ENCODE measurements around the gene STRN.
"Not testable (repeated sequence)": the region's sequence is repeated elsewhere in the genome, so short reads cannot be mapped to it uniquely, and the experiment has no call there.

Gene STRN

DNA sequence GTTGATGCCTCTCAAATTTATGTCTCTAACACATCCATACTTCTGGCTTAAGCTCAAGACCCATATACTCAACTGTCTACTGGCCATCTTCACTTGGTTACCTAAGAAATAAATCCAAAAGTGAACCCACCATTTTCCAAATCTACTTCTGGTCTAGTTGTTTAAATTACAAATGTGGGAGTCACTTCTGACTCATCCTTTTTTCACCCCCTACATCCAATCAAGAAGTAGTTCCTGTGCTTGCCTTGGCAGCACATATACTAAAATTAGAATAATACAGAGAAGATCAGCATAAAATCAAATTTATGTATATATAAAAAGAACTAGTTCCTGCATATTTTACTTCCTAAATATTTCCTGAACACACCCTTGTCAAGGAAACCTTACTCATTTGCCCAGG, 53.6 kb downstream of the STRN start:
- DNase-seq (ENCODE audit: low spot score), result no peak

DNA sequence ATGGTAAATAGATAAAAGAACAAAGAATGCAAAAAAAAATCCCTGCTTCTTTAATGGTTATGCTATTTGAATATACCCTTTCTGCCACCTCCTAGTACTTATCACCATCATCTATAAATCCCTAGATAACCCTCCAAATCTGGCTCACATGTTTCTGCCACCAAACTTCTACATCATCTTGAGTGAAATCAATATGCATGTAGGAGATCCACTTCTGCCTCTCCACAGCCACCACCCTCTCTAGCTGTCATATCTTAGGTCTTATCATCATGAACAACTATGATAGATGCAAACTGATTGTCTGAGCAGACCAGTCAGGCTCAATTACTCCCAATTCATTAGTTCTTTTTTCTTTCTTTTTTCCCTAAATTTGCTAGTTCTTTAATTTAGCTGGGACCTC, 55.3 kb downstream of the STRN start:
- no peak for DNase-seq (ENCODE audit: low spot score)

DNA sequence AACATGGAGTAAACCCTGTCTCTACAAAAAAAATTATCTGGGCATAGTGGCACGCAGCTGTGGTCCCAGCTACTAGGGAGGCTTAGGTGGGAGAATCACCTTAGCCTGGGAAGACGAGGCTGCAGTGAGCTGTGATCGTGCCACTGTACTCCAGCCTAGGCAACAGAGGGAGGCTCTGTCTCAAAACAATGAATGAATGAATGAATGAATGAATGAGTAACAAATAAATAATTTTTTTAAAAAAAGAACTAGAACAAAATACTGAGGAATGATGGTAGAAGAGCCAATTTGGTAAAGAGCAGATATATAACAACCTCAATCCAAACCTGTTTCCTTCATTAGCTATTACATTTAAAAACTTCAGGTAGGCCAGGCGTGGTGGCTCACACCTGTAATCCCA, 60.1 kb downstream of the STRN start:
- no peak for DNase-seq (ENCODE audit: low spot score)

DNA sequence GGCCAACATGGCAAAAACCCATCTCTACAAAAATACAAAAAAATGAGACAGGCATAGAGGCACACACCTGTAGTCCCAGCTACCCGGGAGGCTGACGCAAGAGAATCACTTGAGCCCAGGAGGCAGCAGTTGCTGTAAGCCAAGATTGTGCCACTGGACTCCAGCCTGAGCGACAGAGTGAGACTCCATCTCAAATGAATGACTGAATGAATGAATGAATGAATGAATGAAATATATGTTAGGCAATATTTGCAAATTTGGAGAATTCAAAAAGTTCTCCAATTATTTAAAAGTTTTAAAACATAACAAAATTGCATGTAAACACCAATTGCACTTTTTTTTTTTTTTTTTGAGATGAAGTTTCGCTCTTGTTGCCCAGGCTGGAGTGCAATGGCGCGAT, 61.7 kb downstream of the STRN start:
- DNase-seq (ENCODE audit: low spot score), result no peak

DNA sequence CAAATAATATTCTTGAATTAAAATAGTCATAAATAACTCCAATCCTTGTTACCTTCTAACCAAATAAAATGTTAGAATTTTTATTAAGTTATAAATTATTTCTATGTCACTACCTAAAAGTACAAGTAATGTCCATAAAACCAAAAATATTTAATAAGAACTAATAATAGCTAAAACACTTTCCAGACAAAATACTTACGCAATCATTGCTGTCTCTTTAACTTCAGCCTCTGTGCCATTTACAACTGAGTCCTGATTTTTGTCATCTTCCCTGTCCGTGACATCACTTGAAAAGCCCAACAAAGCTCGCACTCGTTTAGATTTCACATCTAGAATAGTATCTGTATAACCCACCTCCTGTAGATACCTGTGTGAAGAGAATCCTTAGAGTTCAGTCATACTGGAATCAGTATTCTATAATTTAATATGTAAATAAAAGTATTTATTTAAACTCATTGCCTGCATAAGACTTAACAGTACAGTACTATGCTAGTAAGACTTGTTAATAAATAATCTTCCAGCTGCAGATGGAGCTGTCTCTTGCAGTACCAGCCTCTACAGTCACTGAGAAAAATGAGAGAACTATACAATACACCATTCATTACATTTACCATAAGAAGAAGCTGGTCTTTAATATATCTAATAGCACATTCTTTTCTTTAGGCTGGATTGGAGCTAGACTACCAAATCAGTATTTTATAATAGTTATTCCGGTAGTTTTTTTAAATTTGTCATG, 63.8 kb downstream of the STRN start:
- DNase-seq (ENCODE audit: low spot score), result no peak

DNA sequence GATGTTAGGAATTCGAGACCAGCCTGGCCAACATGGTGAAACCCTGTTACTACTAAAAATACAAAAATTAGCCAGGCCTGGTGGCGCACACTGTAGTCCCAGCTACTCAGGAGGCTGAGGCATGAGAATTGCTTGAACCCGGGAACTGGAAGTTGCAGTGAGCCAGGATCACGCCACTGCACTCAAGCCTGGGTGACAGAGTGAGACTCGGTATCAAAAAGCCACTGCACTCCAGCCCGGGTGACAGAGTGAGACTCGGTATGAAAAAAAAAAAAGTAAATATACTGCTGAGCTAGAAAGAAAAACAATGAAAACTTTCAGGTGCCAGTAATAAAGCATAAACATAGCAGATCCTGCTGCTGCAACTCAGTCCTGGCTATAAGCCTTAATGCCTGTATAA, 73.5 kb downstream of the STRN start:
- no peak for DNase-seq (ENCODE audit: low spot score)

DNA sequence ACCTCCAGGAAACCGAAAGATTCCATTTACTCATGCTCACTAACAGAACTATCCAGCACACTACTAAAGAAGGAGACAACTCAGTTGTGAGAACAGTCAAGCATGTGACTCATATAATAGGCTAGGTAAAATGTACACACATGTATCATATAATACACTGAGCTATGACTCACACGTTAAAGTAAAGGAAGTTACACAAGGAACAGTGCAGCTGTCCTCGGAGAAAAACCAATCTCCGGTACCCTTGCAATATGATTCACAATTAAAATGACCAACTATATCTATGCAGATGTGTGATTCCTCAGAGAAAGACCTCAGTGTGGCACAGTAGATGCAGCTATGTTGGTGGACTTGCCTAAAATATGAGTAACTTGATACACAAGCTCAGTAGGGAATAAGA, 76.5 kb downstream of the STRN start:
- DNase-seq (ENCODE audit: low spot score), result no peak

DNA sequence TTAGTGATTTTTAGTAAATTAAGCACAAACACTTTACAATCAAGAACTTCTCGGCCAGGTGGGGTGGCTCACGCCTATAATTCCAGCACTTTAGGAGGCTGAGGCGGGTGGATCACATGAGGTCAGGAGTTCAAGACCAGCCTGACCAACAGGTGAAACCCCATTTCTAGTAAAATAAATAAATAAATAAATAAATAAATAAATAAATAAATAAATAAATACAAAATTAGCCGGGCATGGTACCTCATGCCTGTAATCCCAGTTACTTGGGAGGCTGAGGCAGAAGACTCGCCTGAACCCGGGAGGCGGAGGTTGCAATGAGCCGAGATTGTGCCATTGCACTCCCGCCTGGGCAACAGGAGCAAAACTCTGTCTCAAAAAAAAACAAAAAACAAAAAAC, 79.2 kb downstream of the STRN start:
- DNase-seq (ENCODE audit: low spot score), result not testable (repeated sequence)

DNA sequence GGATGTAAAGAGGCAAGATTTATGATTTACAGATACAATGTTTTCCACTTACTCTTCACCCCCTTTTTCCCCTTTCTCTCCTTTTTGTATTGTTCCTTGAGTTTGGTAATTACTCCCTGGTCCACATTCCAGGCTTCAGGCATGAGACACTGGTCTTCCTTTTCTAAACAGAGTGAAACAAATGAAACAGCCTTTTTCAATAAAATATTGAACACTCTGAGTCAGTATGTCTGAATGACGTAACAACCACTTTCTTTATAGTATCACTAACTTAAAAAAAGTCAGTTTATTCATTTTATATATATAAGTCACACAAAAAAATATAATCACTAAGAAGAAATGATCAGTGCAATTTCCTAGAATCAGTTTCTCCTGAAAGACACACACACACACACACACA, 79.7 kb downstream of the STRN start:
- DNase-seq (ENCODE audit: low spot score), result no peak

DNA sequence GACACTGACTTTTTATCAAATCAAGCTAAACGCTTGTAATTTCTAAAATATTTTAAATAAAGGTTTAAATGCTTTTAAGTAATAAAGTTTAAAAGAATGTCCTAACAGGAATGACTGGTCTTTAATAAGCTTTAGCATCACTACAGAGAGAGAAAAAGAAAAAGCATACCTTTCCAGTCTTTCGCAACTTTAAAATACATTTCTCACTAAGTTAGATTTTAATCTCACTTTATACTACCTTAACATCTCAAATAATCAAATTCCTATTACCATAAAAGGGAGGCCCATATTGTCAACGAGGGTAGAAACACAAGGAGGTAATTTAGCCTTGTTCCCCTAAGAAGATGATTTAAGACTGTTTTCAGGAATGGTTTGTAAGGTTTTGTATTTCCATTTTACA, 80.7 kb downstream of the STRN start:
- no peak for DNase-seq (ENCODE audit: low spot score)

DNA sequence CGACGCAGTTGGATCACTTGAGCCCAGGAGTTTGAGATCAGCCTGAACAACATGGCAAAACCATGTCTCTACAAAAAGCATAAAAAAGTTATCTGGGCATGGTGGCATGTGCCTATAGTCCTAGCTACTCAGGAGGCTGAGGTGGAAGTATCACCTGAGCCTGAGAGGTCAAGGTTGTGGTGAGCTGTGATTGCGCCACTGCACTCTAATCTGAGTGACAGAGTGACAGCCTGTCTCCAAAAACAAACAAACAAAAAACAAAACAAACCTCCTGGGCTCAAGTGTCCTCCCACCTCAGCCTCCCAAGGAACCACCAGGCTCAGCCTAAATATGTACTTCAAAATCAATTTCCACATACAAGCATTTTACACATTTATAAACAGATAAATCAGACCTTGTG, 83.8 kb downstream of the STRN start:
- DNase-seq (ENCODE audit: low spot score), result no peak

DNA sequence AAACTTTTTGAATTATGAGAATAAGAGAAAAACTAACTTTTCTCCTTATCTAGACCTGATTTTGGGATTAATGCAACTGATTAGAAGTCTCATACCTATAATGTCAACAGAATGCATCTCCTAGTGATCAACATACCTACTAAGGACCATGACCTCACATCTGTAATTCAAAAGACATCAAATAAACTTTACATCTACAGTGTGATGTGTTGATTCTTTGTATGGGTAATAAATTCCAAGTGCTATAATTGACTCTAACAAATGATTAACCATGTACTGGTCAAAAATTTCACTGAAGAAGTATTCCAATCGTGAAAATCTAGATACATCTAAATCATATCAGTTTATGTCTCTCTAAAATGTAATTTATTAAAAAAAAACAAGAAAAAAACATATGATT, 84.5 kb downstream of the STRN start:
- DNase-seq (ENCODE audit: low spot score), result no peak

DNA sequence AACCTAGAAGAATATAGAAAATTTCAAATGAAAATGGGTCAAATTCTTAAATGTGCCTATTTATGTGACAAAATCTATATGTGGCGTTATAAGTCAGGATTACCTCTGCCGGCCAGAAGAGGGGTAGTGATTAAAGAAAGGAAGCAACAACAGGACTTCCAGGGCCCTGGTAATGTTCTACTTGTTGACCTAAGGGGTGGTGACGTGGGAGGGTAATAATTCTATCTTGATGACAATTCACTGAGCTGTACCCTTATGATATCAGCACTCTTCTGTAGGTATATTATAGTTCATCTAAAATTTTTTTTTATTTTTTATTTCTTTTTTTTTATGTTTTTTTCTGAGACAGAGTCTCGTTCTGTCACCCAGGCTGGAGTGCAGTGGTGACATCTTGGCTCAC, 87.9 kb downstream of the STRN start:
- no peak for DNase-seq (ENCODE audit: low spot score)

DNA sequence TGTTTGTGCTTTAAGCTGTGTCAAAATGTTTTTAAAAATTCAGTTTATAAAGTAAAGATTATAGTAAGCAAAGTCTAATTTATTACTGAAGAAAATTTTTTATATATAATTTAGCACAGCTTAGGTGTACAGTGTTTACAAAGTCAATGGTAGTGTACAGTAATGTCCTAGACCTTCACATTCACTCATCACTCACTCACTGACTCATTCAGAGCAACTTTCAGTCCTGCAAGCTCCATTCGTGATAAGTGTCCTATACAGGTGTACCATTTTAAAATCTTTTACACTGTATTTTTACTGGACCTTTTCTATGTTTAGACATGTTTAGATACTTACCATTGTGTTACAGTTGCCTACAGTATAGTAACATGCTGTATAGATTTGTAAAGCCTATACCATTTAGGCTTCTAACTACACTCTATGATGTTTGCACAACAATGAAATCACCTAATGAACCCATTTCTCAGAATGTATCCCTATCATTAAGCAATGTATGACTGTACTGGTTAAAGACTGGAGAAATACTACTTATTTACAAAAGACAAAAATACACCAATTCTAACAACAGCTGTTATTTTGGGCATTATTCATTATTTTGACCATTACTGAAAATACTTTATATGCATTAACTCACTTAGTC, 95.1 kb downstream of the STRN start:
- no peak for DNase-seq (ENCODE audit: low spot score)

DNA sequence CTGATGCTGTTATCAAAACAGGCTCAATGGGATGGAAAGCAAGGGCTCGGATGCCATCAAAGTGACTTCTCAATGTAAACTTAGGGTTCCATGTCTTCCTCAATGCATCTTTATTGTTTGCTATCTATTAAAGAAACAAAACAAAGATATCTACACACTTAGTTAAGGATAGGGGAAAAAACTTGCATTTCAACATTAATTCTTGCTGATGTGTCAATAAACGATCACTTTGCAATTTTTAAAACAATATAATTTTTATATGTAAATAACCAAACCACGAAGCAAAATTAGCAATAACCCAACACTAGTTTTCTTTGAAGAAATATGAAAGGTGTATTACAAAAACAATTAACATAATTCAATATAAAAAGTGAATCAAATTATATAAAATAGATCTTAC, 96.7 kb downstream of the STRN start:
- DNase-seq (ENCODE audit: low spot score), result no peak

DNA sequence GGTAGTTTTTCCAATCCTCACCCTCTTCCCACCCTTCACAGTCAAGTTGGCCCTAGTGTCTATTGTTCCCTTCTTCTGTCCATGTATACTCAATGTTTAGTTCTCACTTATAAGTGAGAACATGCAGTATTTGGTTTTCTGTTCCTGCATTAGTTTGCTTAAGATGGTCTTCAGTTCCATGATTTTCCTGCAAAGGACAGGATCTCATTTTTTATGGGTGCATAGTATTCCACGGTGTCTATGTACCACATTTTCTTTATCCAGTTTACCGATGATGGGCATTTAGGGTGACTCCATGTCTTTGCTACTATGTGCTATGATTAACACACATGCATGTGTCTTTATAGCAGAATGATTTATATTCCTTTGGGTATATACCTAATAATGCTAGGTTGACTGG, 104.4 kb downstream of the STRN start:
- no peak for DNase-seq (ENCODE audit: low spot score)

DNA sequence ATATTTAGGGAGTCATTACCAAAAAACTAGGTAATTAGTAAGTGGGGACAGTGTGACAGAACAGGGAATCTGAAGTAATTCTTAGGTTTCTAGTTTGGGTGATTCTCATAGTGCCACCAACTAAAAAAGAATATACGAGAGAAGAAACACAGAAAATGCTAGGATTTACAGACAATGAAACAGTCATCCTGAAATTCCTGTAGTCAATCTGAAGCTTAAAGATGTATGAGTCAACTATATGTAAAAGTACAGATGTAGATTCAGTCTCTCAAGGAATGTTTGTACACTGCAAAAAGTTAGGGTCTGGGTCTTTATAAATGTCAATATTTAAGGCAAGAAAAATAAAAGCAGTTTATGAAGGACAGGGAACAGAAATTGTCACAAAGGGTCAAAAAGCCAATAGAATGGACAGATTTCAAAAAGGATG, 107.0 kb downstream of the STRN start:
- DNase-seq (ENCODE audit: low spot score), result no peak

DNA sequence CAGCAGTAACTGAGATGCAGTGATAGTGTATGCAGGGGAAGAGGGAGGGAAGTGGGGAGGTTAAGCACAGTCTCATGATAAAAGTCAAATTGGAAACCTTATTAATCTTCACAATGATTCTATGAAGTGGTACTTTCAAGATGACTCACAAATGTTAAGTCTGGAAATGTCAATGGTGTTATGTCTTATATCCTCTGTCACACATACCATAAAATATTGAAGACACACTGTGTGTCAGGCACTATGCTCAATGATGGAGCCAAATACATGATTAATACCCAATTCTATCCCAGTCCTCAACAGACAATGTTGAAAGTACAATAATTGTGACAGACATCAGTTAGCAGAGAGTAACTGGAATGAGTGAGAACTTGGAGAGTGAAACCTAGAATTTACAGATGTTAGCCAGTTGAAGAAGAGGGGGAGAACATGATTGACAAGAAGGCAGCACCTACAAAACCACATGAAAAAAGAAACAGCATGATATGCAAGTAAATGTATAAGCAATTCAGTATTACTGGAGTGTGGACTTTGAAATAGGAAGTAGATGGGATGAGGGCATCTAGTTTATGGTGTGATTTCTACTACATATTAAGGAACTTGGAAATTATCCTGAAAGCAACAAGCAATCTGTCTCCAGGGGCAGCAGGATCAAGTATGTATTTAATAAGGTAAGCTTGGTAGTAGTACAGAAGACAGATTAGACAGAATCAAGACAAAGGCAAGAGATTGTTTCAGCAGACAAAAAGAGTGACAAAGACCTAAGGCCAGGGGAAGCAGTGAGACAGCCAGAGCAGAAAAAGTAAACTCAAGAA, 107.6 kb downstream of the STRN start:
- DNase-seq (ENCODE audit: low spot score), result no peak

DNA sequence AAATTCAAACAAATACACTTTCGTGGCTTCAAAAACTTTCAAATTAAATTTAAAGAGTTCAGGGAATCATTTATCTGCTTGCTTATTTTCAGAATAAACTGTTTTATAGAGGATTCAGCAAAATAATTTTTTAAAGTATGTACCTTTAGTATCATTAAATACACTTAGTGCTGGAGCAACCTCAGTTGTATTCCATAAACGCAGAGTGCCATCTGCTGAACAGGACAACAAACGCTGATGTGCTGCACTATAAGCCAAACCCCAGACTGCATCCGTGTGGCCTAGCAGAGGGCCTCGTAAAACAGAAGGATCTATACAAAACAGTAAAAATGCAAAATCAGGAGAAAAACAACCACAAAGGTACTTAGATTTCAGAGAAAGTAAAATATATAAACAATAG, 108.6 kb downstream of the STRN start:
- no peak for DNase-seq (ENCODE audit: low spot score)

DNA sequence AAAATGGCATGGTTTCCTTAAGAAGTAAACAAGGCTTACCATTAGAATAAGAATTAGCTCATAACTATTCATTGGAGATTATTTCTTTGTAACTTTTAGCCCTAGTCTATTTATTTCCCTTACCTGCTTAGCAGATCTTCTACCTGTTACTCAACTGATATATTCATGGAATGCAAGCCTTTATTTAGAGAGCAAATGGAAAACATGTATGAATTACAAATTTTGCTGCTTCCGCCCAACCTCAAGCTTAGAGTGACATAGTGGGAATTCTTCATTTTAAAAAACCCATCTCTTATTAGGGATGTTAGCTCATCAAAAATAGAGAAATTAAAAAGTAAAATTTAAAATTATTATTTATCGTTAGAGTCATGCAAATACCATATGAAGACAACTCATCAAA, 110.9 kb downstream of the STRN start:
- no peak for DNase-seq (ENCODE audit: low spot score)

DNA sequence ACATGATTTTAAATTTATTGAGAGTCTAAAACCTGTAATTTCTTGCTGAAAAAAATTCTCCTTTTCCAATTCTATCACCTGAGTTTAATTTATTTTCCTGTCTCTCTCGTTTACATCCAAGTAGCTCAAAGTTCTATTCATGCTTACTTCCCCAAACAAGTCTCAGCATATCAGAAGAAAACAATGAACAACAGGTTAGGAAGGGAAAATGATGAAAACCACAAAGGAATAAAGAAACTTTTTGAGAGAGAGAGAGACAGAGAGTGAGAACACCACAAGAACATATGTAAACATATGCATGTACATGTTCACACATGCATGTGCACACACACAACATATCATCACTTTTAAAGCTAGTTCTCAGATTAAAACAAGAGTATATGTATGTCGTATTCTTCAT, 112.1 kb downstream of the STRN start:
- DNase-seq (ENCODE audit: low spot score), result no peak

DNA sequence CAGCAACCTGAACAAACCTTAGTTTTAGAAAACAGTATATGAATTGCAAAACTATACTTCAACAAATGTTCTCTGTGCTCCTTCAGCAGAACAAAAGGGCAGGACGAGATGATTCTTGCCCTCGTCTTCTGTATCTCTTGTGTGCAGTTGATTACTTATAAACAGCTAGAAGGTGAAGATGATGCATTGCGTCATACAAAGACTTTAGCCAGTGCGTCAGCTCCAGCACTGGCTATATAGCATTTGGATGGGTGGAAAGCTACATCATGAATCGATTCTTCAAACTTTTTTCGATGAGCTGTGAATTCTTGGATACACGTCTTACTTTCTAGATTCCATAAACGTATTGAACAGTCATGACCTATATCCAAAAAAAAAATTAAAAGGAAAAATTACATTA, 117.1 kb downstream of the STRN start:
- DNase-seq (ENCODE audit: low spot score), result no peak

DNA sequence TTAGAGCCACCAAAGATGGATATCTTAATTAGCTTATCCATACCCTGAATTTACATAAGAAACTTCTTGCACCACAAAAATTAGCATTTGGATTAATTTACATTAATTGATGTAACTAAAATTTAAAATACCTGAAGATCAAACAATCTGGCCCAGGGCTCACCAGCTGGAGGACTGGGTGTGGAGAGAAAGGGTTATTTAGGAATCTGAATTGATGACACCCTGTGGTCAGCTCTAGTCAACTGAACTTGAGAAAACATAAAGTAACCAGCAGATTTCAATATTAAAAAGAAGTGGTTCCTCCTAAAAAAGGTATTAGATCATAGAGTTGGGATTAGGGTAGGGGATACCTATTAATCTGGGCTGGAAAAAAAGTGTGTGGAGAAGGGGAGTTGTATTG, 122.5 kb downstream of the STRN start:
- DNase-seq (ENCODE audit: low spot score), result no peak
